Fibroblast of the aortic adventitia (primary cell): ENCODE measurements around the gene UQCRC2. TPM values are rescaled to one million over a fixed set of nuclear protein-coding genes. Genes with fewer than 3 reads are reported as not detected.
"Not testable (repeated sequence)": the region's sequence is repeated elsewhere in the genome, so short reads cannot be mapped to it uniquely, and the experiment has no call there.

Experiments
- DNase-seq: peaks from one replicate; pipeline ENCODE4 v3.0.0-alpha.2; 2010; ENCODE audit warnings: low read depth
- H3K4me3 ChIP-seq: 2 replicates; pipeline ENCODE4 v1.5.1; 2011; ENCODE audit warnings: low read depth, mild to moderate bottlenecking, control low read depth, low read length, moderate library complexity
- total RNA-seq: library from RNA; depleted of rRNA; stranded (reverse); fragments of >200 nt; gene quantifications from 2 replicates; pipeline ENCODE4 v1.2.3, GENCODE V29; 2012; ENCODE audit warnings: low replicate concordance
- TF ChIP-seq, protein P1 (sequence below): IDR thresholded peaks from 2 replicates; pipeline ENCODE4 v1.5.1; 2011; ENCODE audit warnings: mild to moderate bottlenecking, low read length, control low read depth, inconsistent platforms; ENCODE audit not compliant: insufficient read depth

The UQCRC2 gene
- 115 and 130 TPM in 2 replicates for total RNA-seq

DNA sequence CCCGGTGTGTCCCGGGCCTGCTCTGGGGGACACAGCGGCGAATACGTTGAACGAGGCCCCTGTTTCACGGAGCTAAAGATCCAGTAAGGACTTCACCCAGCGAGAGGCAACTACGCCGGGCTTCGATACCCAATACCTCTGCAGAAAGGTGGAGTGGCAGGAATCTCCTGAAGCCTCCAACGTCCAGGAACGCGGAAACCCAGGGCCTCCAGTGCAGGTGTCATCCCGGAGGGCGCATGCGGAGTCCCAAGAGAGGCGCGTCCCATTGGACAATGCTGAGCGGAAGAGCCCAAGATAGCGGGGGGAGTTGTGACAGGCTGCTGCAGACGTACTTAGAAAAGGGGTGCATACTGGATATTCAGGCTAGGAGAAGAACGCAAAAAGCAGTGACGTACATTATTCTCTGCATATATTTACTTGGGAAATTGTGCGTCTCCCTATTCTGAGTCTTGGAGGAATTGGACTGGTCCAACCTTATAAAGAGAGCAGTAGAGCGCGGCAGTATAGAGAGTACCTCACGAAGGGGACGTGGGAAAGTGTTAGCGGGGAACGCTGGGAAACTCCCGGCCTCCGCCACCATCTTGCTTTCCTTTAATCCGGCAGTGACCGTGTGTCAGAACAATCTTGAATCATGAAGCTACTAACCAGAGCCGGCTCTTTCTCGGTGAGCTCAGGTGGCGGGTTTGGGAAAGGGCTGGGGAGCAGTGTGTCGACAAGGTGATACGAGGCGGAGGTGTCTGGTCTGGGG, at the start of gene UQCRC2:
TSS of gene UQCRC2 (plus strand) at position 569 of the 748 bp plus-strand sequence. CDS start at position 632, 63 bp downstream.
- TF ChIP-seq, protein P1, sequence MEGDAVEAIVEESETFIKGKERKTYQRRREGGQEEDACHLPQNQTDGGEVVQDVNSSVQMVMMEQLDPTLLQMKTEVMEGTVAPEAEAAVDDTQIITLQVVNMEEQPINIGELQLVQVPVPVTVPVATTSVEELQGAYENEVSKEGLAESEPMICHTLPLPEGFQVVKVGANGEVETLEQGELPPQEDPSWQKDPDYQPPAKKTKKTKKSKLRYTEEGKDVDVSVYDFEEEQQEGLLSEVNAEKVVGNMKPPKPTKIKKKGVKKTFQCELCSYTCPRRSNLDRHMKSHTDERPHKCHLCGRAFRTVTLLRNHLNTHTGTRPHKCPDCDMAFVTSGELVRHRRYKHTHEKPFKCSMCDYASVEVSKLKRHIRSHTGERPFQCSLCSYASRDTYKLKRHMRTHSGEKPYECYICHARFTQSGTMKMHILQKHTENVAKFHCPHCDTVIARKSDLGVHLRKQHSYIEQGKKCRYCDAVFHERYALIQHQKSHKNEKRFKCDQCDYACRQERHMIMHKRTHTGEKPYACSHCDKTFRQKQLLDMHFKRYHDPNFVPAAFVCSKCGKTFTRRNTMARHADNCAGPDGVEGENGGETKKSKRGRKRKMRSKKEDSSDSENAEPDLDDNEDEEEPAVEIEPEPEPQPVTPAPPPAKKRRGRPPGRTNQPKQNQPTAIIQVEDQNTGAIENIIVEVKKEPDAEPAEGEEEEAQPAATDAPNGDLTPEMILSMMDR = no peak
- DNase-seq = peak; percentile 96
- H3K4me3 ChIP-seq = peak within 1 kb of the TSS; percentile 81

DNA sequence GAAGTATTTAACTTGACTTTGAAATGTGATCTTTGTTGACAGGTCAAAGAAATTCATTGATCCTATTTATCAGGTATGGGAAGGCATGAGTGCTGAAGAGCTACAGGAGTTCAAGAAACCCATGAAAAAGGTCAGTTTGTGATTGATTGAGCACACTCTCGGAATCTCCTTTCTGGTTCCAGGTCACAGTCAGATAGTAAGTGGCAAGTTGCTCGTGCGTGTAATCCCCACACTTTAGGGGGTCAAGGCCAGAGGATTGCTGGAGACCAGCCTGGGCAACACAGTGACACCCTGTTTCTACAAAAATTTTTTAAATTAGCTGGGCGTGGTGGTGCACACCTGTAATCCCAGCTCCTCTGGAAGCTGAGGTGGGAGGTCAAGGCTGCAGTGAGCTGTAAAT, 20.5 kb upstream of the UQCRC2 start:
- not testable (repeated sequence) for DNase-seq, H3K4me3 ChIP-seq

DNA sequence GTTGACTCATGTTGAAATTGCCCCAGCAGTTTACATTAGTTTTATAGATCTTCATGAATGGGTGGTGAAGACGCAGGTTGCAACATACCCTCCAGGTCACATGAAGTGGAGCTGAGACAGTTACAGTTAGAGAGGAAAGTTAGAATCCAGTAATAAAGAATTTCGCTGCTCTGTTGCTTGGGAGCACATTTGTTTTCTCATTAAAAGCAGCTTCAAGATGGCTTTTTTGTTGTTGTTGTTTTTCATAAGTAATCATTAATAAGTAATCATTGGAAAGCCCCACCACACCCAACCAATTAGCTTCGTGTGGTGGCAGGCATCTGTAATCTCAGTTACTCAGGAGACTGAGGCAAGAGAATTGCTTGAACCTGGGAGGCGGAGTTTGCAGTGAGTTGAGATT, 19.8 kb upstream of the UQCRC2 start:
- H3K4me3 ChIP-seq, DNase-seq: not testable (repeated sequence)

DNA sequence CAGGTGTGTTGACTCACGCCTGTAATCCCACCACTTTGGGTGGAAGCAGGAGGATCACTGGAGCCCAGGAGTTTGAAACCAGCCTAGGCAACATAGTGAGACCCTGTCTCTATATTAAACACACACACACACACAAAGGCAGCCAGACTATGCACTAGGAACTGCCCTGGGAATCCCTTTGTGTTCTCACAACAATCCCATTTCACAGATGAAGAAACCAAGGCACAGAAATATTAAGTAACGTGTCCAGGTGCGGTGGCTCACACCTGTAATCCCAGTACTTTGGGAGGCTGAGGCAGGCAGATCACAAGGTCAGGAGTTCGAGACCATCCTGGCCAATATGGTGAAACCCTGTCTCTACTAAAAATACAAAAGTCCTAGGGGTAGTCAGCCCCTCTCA, 19.4 kb upstream of the UQCRC2 start:
- H3K4me3 ChIP-seq = not testable (repeated sequence)

DNA sequence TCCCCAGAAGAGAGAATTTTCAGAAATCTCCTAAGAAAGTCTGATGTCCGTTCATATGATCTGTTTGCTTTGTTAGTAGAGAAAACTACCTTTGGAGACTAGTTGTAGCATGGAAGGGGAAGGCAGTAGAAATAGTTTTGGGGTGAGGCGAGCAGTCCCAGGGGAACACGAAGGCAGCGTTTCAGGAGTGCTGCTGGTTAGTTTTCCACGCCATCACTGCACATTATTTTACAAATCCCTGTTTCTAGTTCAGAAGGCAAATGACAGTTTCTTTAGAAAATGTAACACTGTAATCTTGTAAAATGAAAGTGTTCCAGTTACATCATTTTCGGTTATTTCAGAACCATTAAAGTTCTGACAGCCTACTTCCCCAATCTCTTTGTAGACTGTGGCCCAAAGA, 16.9 kb upstream of the UQCRC2 start:
- peak; percentile 54 for DNase-seq

More for the DNA sequence above, 19.4 kb upstream of the UQCRC2 start:
- not testable (repeated sequence) for DNase-seq

GRCh38 chr16:21937336-21937829, 15.8 kb upstream of the UQCRC2 start:
- TF ChIP-seq, protein P1 = no peak
- DNase-seq = no peak
- H3K4me3 ChIP-seq = no peak overlapping the region

More for the DNA sequence above, 16.9 kb upstream of the UQCRC2 start:
- peak overlapping the region; percentile 17 for H3K4me3 ChIP-seq

GRCh38 chr16:21940570-21940969, 12.6 kb upstream of the UQCRC2 start:
- no peak overlapping the region for H3K4me3 ChIP-seq
- no peak for DNase-seq
- TF ChIP-seq, protein P1 = no peak

DNA sequence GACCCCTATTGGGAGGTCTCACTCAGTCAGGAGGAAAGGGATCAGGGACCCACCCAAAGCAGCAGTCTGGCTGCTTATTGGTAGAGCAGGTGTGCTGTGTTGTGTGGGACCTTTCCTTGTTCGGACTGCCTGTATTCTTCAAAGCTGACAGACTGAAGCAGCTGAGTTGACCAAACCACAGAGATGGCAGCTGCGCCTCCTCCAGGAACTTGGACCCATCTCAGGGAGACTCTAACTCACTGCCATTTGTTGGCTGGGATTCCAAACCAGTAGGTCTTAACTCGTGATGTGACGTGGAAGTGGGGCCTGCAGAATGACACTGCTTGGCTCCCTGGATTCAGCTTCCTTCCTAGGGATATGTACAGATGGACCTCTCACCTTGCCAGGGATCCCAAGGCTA, 9.6 kb upstream of the UQCRC2 start:
- TF ChIP-seq, protein P1 = no peak
- no peak overlapping the region for H3K4me3 ChIP-seq
- DNase-seq = no peak

- TF ChIP-seq, protein P1 = no peak
- DNase-seq = no peak
Observed at GRCh38 chr16:21946889-21947635, 6.1 kb upstream of the UQCRC2 start.

More at GRCh38 chr16:21946889-21947635, 6.1 kb upstream of the UQCRC2 start:
- H3K4me3 ChIP-seq = no peak overlapping the region
